Fibroblast of lung (primary cell): ENCODE measurements around the gene ACY1. TPM values are rescaled to one million over a fixed set of nuclear protein-coding genes. Genes with fewer than 3 reads are reported as not detected.

Experiments used
- DNase-seq, 2 donors: peaks; one replicate each; pipeline versions ENCODE4 v3.0.0 to v3.0.0-alpha.2; 2010; ENCODE audit warnings: low read depth in 2 of 2
- H2AFZ ChIP-seq: 2 replicates; pipeline ENCODE4 v1.5.1; 2012; ENCODE audit warnings: low read length, control low read depth, inconsistent platforms
- H3K27ac ChIP-seq: 2 replicates; pipeline ENCODE4 v1.5.1; 2011; ENCODE audit warnings: low read length, control low read depth; ENCODE audit not compliant: insufficient read depth
- H3K27me3 ChIP-seq: 2 replicates; pipeline ENCODE4 v1.5.1; 2011; ENCODE audit warnings: mild to moderate bottlenecking, low read length; ENCODE audit not compliant: control insufficient read depth, insufficient read depth
- H3K36me3 ChIP-seq: 2 replicates; pipeline ENCODE4 v1.5.1; 2011; ENCODE audit warnings: low read length; ENCODE audit not compliant: control insufficient read depth, insufficient read depth
- H3K4me1 ChIP-seq: 2 replicates; pipeline ENCODE4 v1.5.1; 2011; ENCODE audit warnings: low read length; ENCODE audit not compliant: control insufficient read depth, insufficient read depth; ENCODE audit errors: extremely low read depth
- H3K4me2 ChIP-seq: 2 replicates; pipeline ENCODE4 v1.5.1; 2011; ENCODE audit warnings: low read length, control low read depth; ENCODE audit not compliant: insufficient read depth; ENCODE audit errors: extremely low read depth
- H3K4me3 ChIP-seq, 4 experiments: fragments of 200-600 bp in 1 of 4; sonication (generic) in 1 of 4; replicated peaks in 1 of 4; 2 replicates each; pipeline ENCODE4 v1.5.1; 2011 to 2016; ENCODE audit warnings: low read length in 4 of 4, low read depth in 3 of 4, mild to moderate bottlenecking in 3 of 4, control low read depth in 2 of 4, inconsistent platforms in 1 of 4, mixed read lengths in 1 of 4; ENCODE audit not compliant: insufficient read depth in 1 of 4; ENCODE audit errors: control extremely low read depth in 1 of 4
- H3K79me2 ChIP-seq: 2 replicates; pipeline ENCODE4 v1.5.1; 2012; ENCODE audit warnings: mild to moderate bottlenecking, low read length, inconsistent platforms; ENCODE audit not compliant: control insufficient read depth, insufficient read depth
- H3K9ac ChIP-seq: 2 replicates; pipeline ENCODE4 v1.5.1; 2011; ENCODE audit warnings: mild to moderate bottlenecking, low read length, control low read depth; ENCODE audit not compliant: insufficient read depth
- H3K9me3 ChIP-seq: 2 replicates; pipeline ENCODE4 v1.5.1; 2012; ENCODE audit warnings: low read depth, low read length; ENCODE audit not compliant: control insufficient read depth, insufficient read depth
- H4K20me1 ChIP-seq: 2 replicates; pipeline ENCODE4 v1.5.1; 2011; ENCODE audit warnings: low read length; ENCODE audit not compliant: control insufficient read depth, insufficient read depth; ENCODE audit errors: extremely low read depth
- EZH2 ChIP-seq: IDR thresholded peaks from 2 replicates; pipeline ENCODE4 v1.5.1; 2012; ENCODE audit warnings: low read length, control low read depth, mild to moderate bottlenecking; ENCODE audit errors: missing control alignments
- polyA plus RNA-seq, 2 donors: library from polyadenylated mRNA; depleted of rRNA in 1 of 2; stranded (reverse) in 1 of 2; unstranded in 1 of 2; fragments of >200 nt; gene quantifications; 2 replicates each; pipeline ENCODE4 v1.2.1, GENCODE V29; 2011 to 2012; ENCODE audit warnings: missing spikeins in 1 of 2
- total RNA-seq: library from RNA; depleted of rRNA; stranded (reverse); fragments of >200 nt; gene quantifications from 2 replicates; pipeline ENCODE4 v1.2.1, GENCODE V29; 2014
- TF ChIP-seq, protein P1 (sequence below), 2 donors: IDR thresholded peaks in 1 of 2; conservative IDR thresholded peaks in 1 of 2; 1 replicate in 1 of 2; 2 replicates in 1 of 2; pipeline ENCODE4 v1.5.1; 2011 to 2012; ENCODE audit warnings: low read length in 2 of 2, control low read depth in 1 of 2, inconsistent platforms in 1 of 2, low read depth in 1 of 2, mild to moderate bottlenecking in 1 of 2

The ACY1 gene
- total and polyA plus RNA-seq, 2 donors (not counting 1 experiment from before 2014, with no cell fraction given) = 21.4 to 40.3 TPM

DNA sequence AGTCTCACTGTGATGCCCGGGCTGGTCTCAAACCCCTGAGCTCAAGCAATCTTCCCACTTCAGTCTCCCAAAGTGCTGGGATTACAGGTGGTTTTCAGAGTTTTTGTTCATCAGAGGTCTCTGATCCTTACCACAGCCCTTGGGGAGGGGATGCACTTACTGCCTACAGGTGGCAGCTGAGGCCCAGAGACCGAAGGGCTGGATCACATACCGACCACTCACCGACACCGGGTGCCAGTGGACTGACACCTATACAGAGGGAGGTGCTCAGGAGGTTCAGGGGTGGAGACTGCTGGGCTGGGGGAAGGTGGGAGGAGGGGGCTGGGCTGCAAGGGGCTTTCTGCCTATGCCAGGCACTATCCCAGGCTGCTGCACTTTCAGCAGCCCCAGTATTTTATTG, 53.5 kb downstream of the ACY1 start:
- Histone ChIP-seq H3K9ac (no peak overlapping the region), H3K9me3 (no peaks in the 10 kb centered on the region), H3K4me2 (no peak overlapping the region), H3K4me1 (no peaks in the 10 kb centered on the region), H3K27me3 (no peaks in the 10 kb centered on the region), H3K27ac (no peak overlapping the region), H2AFZ (no peak overlapping the region), H3K4me3 (no peak overlapping the region), H4K20me1 (no peaks in the 10 kb centered on the region), H3K79me2 (no peaks in the 10 kb centered on the region), H3K36me3 (no peaks in the 10 kb centered on the region)
- no peak for DNase-seq
- no peak for TF ChIP-seq EZH2
- TF ChIP-seq, protein P1, sequence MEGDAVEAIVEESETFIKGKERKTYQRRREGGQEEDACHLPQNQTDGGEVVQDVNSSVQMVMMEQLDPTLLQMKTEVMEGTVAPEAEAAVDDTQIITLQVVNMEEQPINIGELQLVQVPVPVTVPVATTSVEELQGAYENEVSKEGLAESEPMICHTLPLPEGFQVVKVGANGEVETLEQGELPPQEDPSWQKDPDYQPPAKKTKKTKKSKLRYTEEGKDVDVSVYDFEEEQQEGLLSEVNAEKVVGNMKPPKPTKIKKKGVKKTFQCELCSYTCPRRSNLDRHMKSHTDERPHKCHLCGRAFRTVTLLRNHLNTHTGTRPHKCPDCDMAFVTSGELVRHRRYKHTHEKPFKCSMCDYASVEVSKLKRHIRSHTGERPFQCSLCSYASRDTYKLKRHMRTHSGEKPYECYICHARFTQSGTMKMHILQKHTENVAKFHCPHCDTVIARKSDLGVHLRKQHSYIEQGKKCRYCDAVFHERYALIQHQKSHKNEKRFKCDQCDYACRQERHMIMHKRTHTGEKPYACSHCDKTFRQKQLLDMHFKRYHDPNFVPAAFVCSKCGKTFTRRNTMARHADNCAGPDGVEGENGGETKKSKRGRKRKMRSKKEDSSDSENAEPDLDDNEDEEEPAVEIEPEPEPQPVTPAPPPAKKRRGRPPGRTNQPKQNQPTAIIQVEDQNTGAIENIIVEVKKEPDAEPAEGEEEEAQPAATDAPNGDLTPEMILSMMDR (conservative IDR thresholded peaks at IDR 0.05 in 1 of 2, IDR thresholded peaks at IDR 0.05 in 1 of 2; ENCODE audit: low read depth in 1 of 2, low read length in 2 of 2) = no peak

DNA sequence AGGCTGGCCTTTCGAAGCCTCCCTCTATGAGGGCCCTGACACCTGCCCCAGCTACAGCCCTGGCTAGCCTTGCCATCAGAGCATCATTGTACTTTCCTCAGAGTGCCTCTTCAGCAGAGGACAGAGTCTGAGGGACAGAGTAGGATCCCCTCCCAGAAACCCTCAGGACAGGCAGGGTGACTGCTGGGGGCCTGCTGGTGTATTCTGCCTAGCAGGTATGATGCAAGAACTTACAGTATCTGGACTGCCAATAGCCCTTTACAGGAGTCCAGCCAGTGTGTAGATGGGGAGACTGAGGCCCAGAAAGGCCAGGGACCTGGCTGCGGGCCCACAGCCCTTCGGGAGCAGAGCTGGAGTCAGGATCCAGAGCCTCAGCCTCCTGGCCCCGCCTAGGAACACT, 54.0 kb downstream of the ACY1 start:
- no peaks in the 10 kb centered on the region for H3K9me3 ChIP-seq

GRCh38 chr3:52038227-52038626, 54.9 kb downstream of the ACY1 start:
- TF ChIP-seq, protein P1 (conservative IDR thresholded peaks at IDR 0.05 in 1 of 2, IDR thresholded peaks at IDR 0.05 in 1 of 2; ENCODE audit: low read depth in 1 of 2, low read length in 2 of 2) = no peak
- TF ChIP-seq EZH2 = no peak
- H3K9me3 ChIP-seq = no peaks in the 10 kb centered on the region
- no peak overlapping the region for H2AFZ ChIP-seq
- no peaks in the 10 kb centered on the region for H3K79me2 ChIP-seq
- H3K27ac ChIP-seq = no peak overlapping the region
- H4K20me1 ChIP-seq = no peaks in the 10 kb centered on the region
- no peak overlapping the region for H3K9ac ChIP-seq
- no peaks in the 10 kb centered on the region for H3K4me1 ChIP-seq
- no peak overlapping the region for H3K4me2 ChIP-seq
- DNase-seq = no peak
- no peaks in the 10 kb centered on the region for H3K36me3 ChIP-seq
- no peak overlapping the region for H3K4me3 ChIP-seq
- H3K27me3 ChIP-seq = no peaks in the 10 kb centered on the region

More for the DNA sequence above, 54.0 kb downstream of the ACY1 start:
- H3K4me1 ChIP-seq = no peaks in the 10 kb centered on the region
- H3K4me3 ChIP-seq = no peak overlapping the region
- H3K36me3 ChIP-seq = no peaks in the 10 kb centered on the region
- H3K4me2 ChIP-seq = no peak overlapping the region
- H3K79me2 ChIP-seq = no peaks in the 10 kb centered on the region
- H3K9ac ChIP-seq = no peak overlapping the region
- no peaks in the 10 kb centered on the region for H4K20me1 ChIP-seq
- no peak overlapping the region for H2AFZ ChIP-seq
- no peak overlapping the region for H3K27ac ChIP-seq
- TF ChIP-seq, protein P1 (conservative IDR thresholded peaks at IDR 0.05 in 1 of 2, IDR thresholded peaks at IDR 0.05 in 1 of 2; ENCODE audit: low read depth in 1 of 2, low read length in 2 of 2) = no peak
- no peak for TF ChIP-seq EZH2
- H3K27me3 ChIP-seq = no peaks in the 10 kb centered on the region
- DNase-seq = no peak

Other genes starting within 250 kb of the ACY1 start
- not detected in 2 replicates for gene IQCF6, start 204.3 kb upstream of the ACY1 start, total RNA-seq
- gene IQCF6, start 204.3 kb upstream of the ACY1 start, polyA plus RNA-seq = not detected in 2 replicates
- not detected in 2 replicates for gene IQCF2, start 121.9 kb upstream of the ACY1 start, total RNA-seq
- not detected in 2 replicates for gene IQCF2, start 121.9 kb upstream of the ACY1 start, polyA plus RNA-seq
- not detected in 2 replicates for gene IQCF5, start 107.9 kb upstream of the ACY1 start, total RNA-seq
- not detected in 2 replicates for gene IQCF5, start 107.9 kb upstream of the ACY1 start, polyA plus RNA-seq
- not detected in 2 replicates for gene IQCF1, start 80.2 kb upstream of the ACY1 start, total RNA-seq
- not detected in 2 replicates for gene IQCF1, start 80.2 kb upstream of the ACY1 start, polyA plus RNA-seq
- 19.7 and 29.5 TPM in 2 replicates for gene RRP9, start 41.6 kb upstream of the ACY1 start, total RNA-seq
- 10.6 and 20.5 TPM in 2 replicates for gene RRP9, start 41.6 kb upstream of the ACY1 start, polyA plus RNA-seq
- 19.3 and 44.1 TPM in 2 replicates for gene PARP3, start 41.2 kb upstream of the ACY1 start, total RNA-seq
- gene PARP3, start 41.2 kb upstream of the ACY1 start, polyA plus RNA-seq = 13.3 and 22.8 TPM in 2 replicates
- under 0.01 TPM in 2 replicates for gene GPR62, start 28.2 kb upstream of the ACY1 start, total RNA-seq
- 0.02 TPM in 1 of 2 replicates, not detected in the other for gene GPR62, start 28.2 kb upstream of the ACY1 start, polyA plus RNA-seq
- gene PCBP4, start 16.1 kb upstream of the ACY1 start, total RNA-seq = 23.4 and 46.2 TPM in 2 replicates
- gene PCBP4, start 16.1 kb upstream of the ACY1 start, polyA plus RNA-seq = 40.2 and 47.1 TPM in 2 replicates
- 21.1 and 27.4 TPM in 2 replicates for gene ABHD14B, start 9.5 kb upstream of the ACY1 start, total RNA-seq
- 38.2 and 46.3 TPM in 2 replicates for gene ABHD14B, start 9.5 kb upstream of the ACY1 start, polyA plus RNA-seq
- gene ABHD14A, start 8.5 kb upstream of the ACY1 start, total RNA-seq = 5.1 and 9.0 TPM in 2 replicates
- 7.8 and 10.2 TPM in 2 replicates for gene ABHD14A, start 8.5 kb upstream of the ACY1 start, polyA plus RNA-seq
- gene RPL29, start 12.4 kb downstream of the ACY1 start, total RNA-seq = 1,076 and 1,351 TPM in 2 replicates
- gene RPL29, start 12.4 kb downstream of the ACY1 start, polyA plus RNA-seq = 1,512 and 1,580 TPM in 2 replicates
- 5.4 and 5.6 TPM in 2 replicates for gene DUSP7, start 73.0 kb downstream of the ACY1 start, total RNA-seq
- gene DUSP7, start 73.0 kb downstream of the ACY1 start, polyA plus RNA-seq = 23.7 and 26.5 TPM in 2 replicates
- gene POC1A, start 170.9 kb downstream of the ACY1 start, total RNA-seq = 3.1 and 17.7 TPM in 2 replicates
- gene POC1A, start 170.9 kb downstream of the ACY1 start, polyA plus RNA-seq = 3.8 and 13.1 TPM in 2 replicates
- 43.4 and 61.8 TPM in 2 replicates for gene ALAS1, start 214.6 kb downstream of the ACY1 start, total RNA-seq
- 60.9 and 84.4 TPM in 2 replicates for gene ALAS1, start 214.6 kb downstream of the ACY1 start, polyA plus RNA-seq
- under 0.01 TPM in 1 of 2 replicates, not detected in the other for gene TLR9, start 242.1 kb downstream of the ACY1 start, total RNA-seq
- not detected in 2 replicates for gene TLR9, start 242.1 kb downstream of the ACY1 start, polyA plus RNA-seq